H1 (cell line): ENCODE results near the gene SF3A2. TPM values are rescaled to one million over a fixed set of nuclear protein-coding genes. Genes with fewer than 3 reads are reported as not detected.

Experiments used
- CTCF ChIA-PET: fragments of 300-600 bp; sonication (Branson Sonifier 250); formaldehyde crosslinking; loops from one replicate; lab custom pipeline; 2021; ENCODE audit not compliant: partially characterized antibody; lab: Charles Lee
- POLR2A ChIA-PET: fragments of 300-600 bp; sonication (Branson Sonifier 250); formaldehyde crosslinking; loops from one replicate; lab custom pipeline; 2021; ENCODE audit warnings: inconsistent platforms; ENCODE audit not compliant: partially characterized antibody; lab: Charles Lee
- DNase-seq, 2 experiments: peaks; one replicate each; pipeline versions ENCODE4 v3.0.0 to v3.0.0-alpha.2; 2010 to 2022; ENCODE audit warnings: low spot score in 2 of 2, low read depth in 1 of 2, mixed read lengths in 1 of 2
- FAIRE-seq: peaks from 2 replicates; lab custom pipeline; 2011; peaks lifted over from hg19 to GRCh38; lab: Jason Lieb, UNC
- H2AFZ ChIP-seq: 2 replicates; pipeline ENCODE4 v1.8.1; 2012; ENCODE audit warnings: low read length, inconsistent platforms
- H2AK5ac ChIP-seq: 2 replicates; pipeline ENCODE4 v1.6.1; 2013; ENCODE audit warnings: low read depth, low read length
- H2BK120ac ChIP-seq: replicated peaks from 2 replicates; pipeline ENCODE3; 2013; ENCODE audit warnings: low read depth, low read length, inconsistent platforms
- H2BK12ac ChIP-seq: 2 replicates; pipeline ENCODE4 v1.6.1; 2013; ENCODE audit warnings: low read depth, low read length
- H2BK15ac ChIP-seq: 2 replicates; pipeline ENCODE4 v1.6.1; 2013; ENCODE audit warnings: low read length
- H2BK20ac ChIP-seq: 2 replicates; pipeline ENCODE4 v1.6.1; 2013; ENCODE audit warnings: low read length
- H2BK5ac ChIP-seq: 2 replicates; pipeline ENCODE4 v1.6.1; 2013; ENCODE audit warnings: low read depth, low read length
- H3K14ac ChIP-seq: 2 replicates; pipeline ENCODE4 v1.6.1; 2013; ENCODE audit warnings: inconsistent platforms; ENCODE audit not compliant: insufficient read length
- H3K18ac ChIP-seq: 2 replicates; pipeline ENCODE4 v1.6.1; 2013; ENCODE audit warnings: low read length; ENCODE audit errors: extremely low read depth
- H3K23ac ChIP-seq: 2 replicates; pipeline ENCODE4 v1.6.1; 2013; ENCODE audit warnings: inconsistent platforms; ENCODE audit not compliant: insufficient read length
- H3K23me2 ChIP-seq: 2 replicates; pipeline ENCODE4 v1.6.1; 2013; ENCODE audit warnings: low read depth, low read length
- H3K27ac ChIP-seq: 2 replicates; pipeline ENCODE4 v1.6.1; 2011; ENCODE audit warnings: low read depth, low read length, inconsistent platforms
- H3K27me3 ChIP-seq, 4 experiments: replicated peaks in 1 of 4; 1 replicate in 1 of 4; 2 replicates in 3 of 4; pipeline versions ENCODE4 v1.6.1 to v1.8.1; 2011 to 2013; ENCODE audit warnings: low read length in 3 of 4, mild to moderate bottlenecking in 3 of 4, inconsistent platforms in 2 of 4, mixed read lengths in 2 of 4, moderate library complexity in 1 of 4; ENCODE audit not compliant: control insufficient read depth in 3 of 4, insufficient read depth in 3 of 4; ENCODE audit errors: extremely low read depth in 1 of 4
- H3K36me3 ChIP-seq, 4 experiments: 2 replicates each; pipeline versions ENCODE4 v1.6.1 to v1.8.1; 2011 to 2013; ENCODE audit warnings: mild to moderate bottlenecking in 4 of 4, low read length in 3 of 4, moderate library complexity in 2 of 4, control low read depth in 1 of 4, inconsistent platforms in 1 of 4; ENCODE audit not compliant: insufficient read depth in 4 of 4, control insufficient read depth in 2 of 4
- H3K4ac ChIP-seq: replicated peaks from 2 replicates; pipeline ENCODE3; 2013; ENCODE audit warnings: low read length, low read depth, mixed read lengths, inconsistent platforms; ENCODE audit not compliant: insufficient read length
- H3K4me1 ChIP-seq, 4 experiments: replicated peaks in 1 of 4; 1 replicate in 1 of 4; 2 replicates in 3 of 4; pipeline versions ENCODE4 v1.6.1 to v1.8.1; 2011 to 2013; ENCODE audit warnings: low read length in 3 of 4, inconsistent platforms in 2 of 4, mixed read lengths in 1 of 4; ENCODE audit not compliant: insufficient read depth in 4 of 4, control insufficient read depth in 3 of 4
- H3K4me2 ChIP-seq, 2 experiments: 2 replicates each; pipeline versions ENCODE4 v1.6.1 to v1.8.1; 2011 to 2013; ENCODE audit warnings: low read depth in 2 of 2, low read length in 2 of 2, control low read depth in 1 of 2, inconsistent platforms in 1 of 2, mild to moderate bottlenecking in 1 of 2; ENCODE audit not compliant: insufficient read depth in 1 of 2
- H3K4me3 ChIP-seq, 4 experiments: fragments of 200-600, 300-600 bp in 1 of 4; sonication (generic), shearing (Covaris generic), sonication (Bioruptor Twin) in 1 of 4; 2 replicates each; pipeline versions ENCODE4 v1.5.1 to v1.8.1; 2011 to 2016; ENCODE audit warnings: low read length in 4 of 4, low read depth in 3 of 4, control low read depth in 2 of 4, inconsistent platforms in 2 of 4, mild to moderate bottlenecking in 2 of 4, mixed read lengths in 1 of 4, moderate library complexity in 1 of 4; ENCODE audit not compliant: insufficient read depth in 2 of 4; ENCODE audit errors: extremely low read depth in 1 of 4
- H3K56ac ChIP-seq: replicated peaks from 2 replicates; pipeline ENCODE3; 2013; ENCODE audit warnings: low read depth, mild to moderate bottlenecking, mixed read lengths, low read length, inconsistent platforms; ENCODE audit not compliant: insufficient read length
- H3K79me1 ChIP-seq: 2 replicates; pipeline ENCODE4 v1.6.1; 2013; ENCODE audit warnings: low read depth, low read length, control low read depth
- H3K79me2 ChIP-seq, 2 experiments: 2 replicates each; pipeline versions ENCODE4 v1.6.1 to v1.8.1; 2012 to 2013; ENCODE audit warnings: low read length in 2 of 2, mild to moderate bottlenecking in 2 of 2, inconsistent platforms in 1 of 2; ENCODE audit not compliant: insufficient read depth in 2 of 2, control insufficient read depth in 1 of 2
- H3K9ac ChIP-seq, 4 experiments: replicated peaks in 1 of 4; 1 replicate in 1 of 4; 2 replicates in 3 of 4; pipeline versions ENCODE4 v1.6.1 to v1.8.1; 2011 to 2013; ENCODE audit warnings: low read depth in 3 of 4, low read length in 3 of 4, control low read depth in 2 of 4, mild to moderate bottlenecking in 2 of 4, moderate library complexity in 2 of 4, inconsistent platforms in 1 of 4; ENCODE audit errors: extremely low read depth in 1 of 4
- H3K9me3 ChIP-seq, 2 experiments: 2 replicates each; pipeline versions ENCODE4 v1.6.1 to v1.8.1; 2012 to 2013; ENCODE audit warnings: mild to moderate bottlenecking in 2 of 2, moderate library complexity in 2 of 2, control low read depth in 1 of 2, inconsistent platforms in 1 of 2, low read depth in 1 of 2, low read length in 1 of 2, mixed read lengths in 1 of 2; ENCODE audit not compliant: insufficient read depth in 2 of 2
- H4K20me1 ChIP-seq, 2 experiments: replicated peaks in 1 of 2; 2 replicates each; pipeline versions ENCODE3 to v1.8.1; 2011 to 2013; ENCODE audit warnings: inconsistent platforms in 2 of 2, low read length in 2 of 2, mild to moderate bottlenecking in 1 of 2; ENCODE audit not compliant: insufficient read depth in 2 of 2, control insufficient read depth in 1 of 2
- H4K5ac ChIP-seq: 2 replicates; pipeline ENCODE4 v1.6.1; 2013; ENCODE audit warnings: low read length, low read depth, mixed read lengths, inconsistent platforms; ENCODE audit not compliant: insufficient read length
- H4K8ac ChIP-seq: 2 replicates; pipeline ENCODE4 v1.8.0; 2013; ENCODE audit warnings: mild to moderate bottlenecking, moderate library complexity, low read length, inconsistent platforms; ENCODE audit not compliant: insufficient read depth; ENCODE audit errors: extremely low read depth
- H4K91ac ChIP-seq: replicated peaks from 2 replicates; pipeline ENCODE3; 2013; ENCODE audit warnings: low read length, mixed read lengths, inconsistent platforms; ENCODE audit not compliant: insufficient read length
- FOSL1 ChIP-seq: IDR thresholded peaks from 2 replicates; pipeline ENCODE4 v1.6.1; 2011; ENCODE audit warnings: mild to moderate bottlenecking, low read depth, low read length, moderate library complexity; ENCODE audit not compliant: insufficient read depth
- JUN ChIP-seq: IDR thresholded peaks from 2 replicates; pipeline ENCODE4 v1.6.1; 2011; ENCODE audit warnings: low read depth, mild to moderate bottlenecking, improper control_type of control experiment, low read length
- WGBS, 2 experiments: shearing (Covaris generic) in 1 of 2; methylation state at CpG; one replicate each; pipeline versions ENCODE4 v1.1.6 to v1.1.7; 2013 to 2015; ENCODE audit warnings: low lambda C conversion rate in 2 of 2, mixed read lengths in 2 of 2, inconsistent platforms in 1 of 2, low coverage in 1 of 2, missing lambda C conversion rate in 1 of 2; ENCODE audit not compliant: insufficient replicate concordance in 2 of 2, insufficient coverage in 1 of 2, insufficient read length in 1 of 2; ENCODE audit errors: extremely low coverage in 1 of 2, missing lambda C conversion rate in 1 of 2; 5-methylcytosine and 5-hydroxymethylcytosine counted together
- polyA plus RNA-seq, 7 experiments: library from polyadenylated mRNA; depleted of rRNA in 3 of 7; stranded (reverse) in 5 of 7; unstranded in 2 of 7; fragments of >200 nt in 5 of 7; fragments of 200-250 nt in 2 of 7; gene quantifications; 1 replicate in 5 of 7; 2 replicates in 1 of 7; 4 replicates in 1 of 7; pipeline versions ENCODE4 v1.2.1 to v1.2.3, GENCODE V29; 2011 to 2013; ENCODE audit warnings: missing spikeins in 2 of 7, mixed read lengths in 2 of 7
- total RNA-seq: library from RNA; stranded (reverse); fragmentation: NEBNext Ultra II Directional; extraction: Animal tissue kit (Norgen Biotek cat#: 25700); gene quantifications from 2 replicates; pipeline ENCODE4 v1.2.1, GENCODE V29; 2021
- TF ChIP-seq, protein P1 (sequence below), 3 experiments: IDR thresholded peaks; 1 replicate in 2 of 3; 2 replicates in 1 of 3; pipeline versions ENCODE4 v1.5.1 to v1.6.1; 2011; ENCODE audit warnings: low read length in 3 of 3, mild to moderate bottlenecking in 3 of 3, inconsistent platforms in 2 of 3, low read depth in 1 of 3, moderate library complexity in 1 of 3; ENCODE audit not compliant: insufficient read depth in 1 of 3; ENCODE audit errors: control extremely low read depth in 1 of 3

SF3A2 gene
- total and polyA plus RNA-seq, 2 of the 8 experiments (the other 6 are each of a cell fraction or from before 2014, with no cell fraction given), result 15.3 to 146 TPM

DNA sequence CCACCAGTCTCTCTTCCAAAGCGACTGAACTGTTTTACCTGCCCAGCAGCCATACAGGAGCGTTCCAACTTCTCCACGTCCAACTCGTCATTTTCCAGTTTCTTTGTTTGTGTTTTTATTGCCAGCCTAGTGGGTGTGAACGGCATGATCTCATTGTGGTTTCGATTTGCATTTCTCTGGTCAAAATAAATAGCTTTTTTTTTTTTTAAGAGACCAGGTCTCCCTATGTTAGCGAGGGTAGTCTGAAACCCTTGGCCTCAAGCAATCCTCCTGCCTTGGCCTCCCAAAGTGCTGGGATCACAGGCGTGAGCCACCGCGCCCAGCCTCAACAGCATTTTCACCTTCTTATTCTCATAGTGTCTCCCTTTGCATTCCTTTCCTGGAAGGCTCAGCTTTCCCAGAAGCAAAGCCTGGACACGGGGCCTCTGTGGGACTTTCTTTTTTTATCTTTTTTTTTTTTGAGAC, 23.7 kb downstream of the SF3A2 start:
- H3K14ac ChIP-seq, result no peak overlapping the region
- no peak overlapping the region for H3K9ac ChIP-seq
- ChIA-PET CTCF (interaction anchor here (0.7 to 5.9 kb wide), 12 partner anchors 13 to 434 kb away, joined by 3 to 35 read pairs (median 4); partner anchors contain the start of gene LINGO3), POLR2A (interaction anchor here (1.2 to 23.4 kb wide), 4 partner anchors 5 to 165 kb away, joined by 3 to 330 read pairs (median 268); partner anchors contain the start of genes AMH, JSRP1 and SF3A2)
- no peaks in the 10 kb centered on the region for H4K20me1 ChIP-seq
- H2BK15ac ChIP-seq, result no peak overlapping the region
- H3K4me2 ChIP-seq, result no peak overlapping the region
- no peak overlapping the region for H3K23ac ChIP-seq
- H2BK12ac ChIP-seq, result no peak overlapping the region
- no peak overlapping the region for H3K4ac ChIP-seq
- H2BK120ac ChIP-seq, result no peak overlapping the region
- H3K23me2 ChIP-seq, result no peaks in the 10 kb centered on the region
- WGBS, 2 experiments, result 95% methylated on average over 11 of the region's 11 CpGs; no CpG with 5 or more reads in 1 of the 2 experiments
- no peak overlapping the region for H4K8ac ChIP-seq
- H3K79me1 ChIP-seq, result no peaks in the 10 kb centered on the region
- TF ChIP-seq JUN (no peak), FOSL1 (no peak)
- TF ChIP-seq, protein P1, sequence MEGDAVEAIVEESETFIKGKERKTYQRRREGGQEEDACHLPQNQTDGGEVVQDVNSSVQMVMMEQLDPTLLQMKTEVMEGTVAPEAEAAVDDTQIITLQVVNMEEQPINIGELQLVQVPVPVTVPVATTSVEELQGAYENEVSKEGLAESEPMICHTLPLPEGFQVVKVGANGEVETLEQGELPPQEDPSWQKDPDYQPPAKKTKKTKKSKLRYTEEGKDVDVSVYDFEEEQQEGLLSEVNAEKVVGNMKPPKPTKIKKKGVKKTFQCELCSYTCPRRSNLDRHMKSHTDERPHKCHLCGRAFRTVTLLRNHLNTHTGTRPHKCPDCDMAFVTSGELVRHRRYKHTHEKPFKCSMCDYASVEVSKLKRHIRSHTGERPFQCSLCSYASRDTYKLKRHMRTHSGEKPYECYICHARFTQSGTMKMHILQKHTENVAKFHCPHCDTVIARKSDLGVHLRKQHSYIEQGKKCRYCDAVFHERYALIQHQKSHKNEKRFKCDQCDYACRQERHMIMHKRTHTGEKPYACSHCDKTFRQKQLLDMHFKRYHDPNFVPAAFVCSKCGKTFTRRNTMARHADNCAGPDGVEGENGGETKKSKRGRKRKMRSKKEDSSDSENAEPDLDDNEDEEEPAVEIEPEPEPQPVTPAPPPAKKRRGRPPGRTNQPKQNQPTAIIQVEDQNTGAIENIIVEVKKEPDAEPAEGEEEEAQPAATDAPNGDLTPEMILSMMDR (IDR thresholded peaks at IDR 0.05; ENCODE audit: control extremely low read depth in 1 of 3, insufficient read depth in 1 of 3, low read depth in 1 of 3, low read length in 3 of 3), result no peak
- no peak overlapping the region for H2BK5ac ChIP-seq
- no peak overlapping the region for H4K91ac ChIP-seq
- no peak overlapping the region for H2AK5ac ChIP-seq
- FAIRE-seq, result no peak
- H4K5ac ChIP-seq, result no peak overlapping the region
- no peaks in the 10 kb centered on the region; a peak in 1 of 7 replicates for H3K27me3 ChIP-seq
- no peak overlapping the region for H2AFZ ChIP-seq
- H3K36me3 ChIP-seq, result no peaks in the 10 kb centered on the region
- H3K56ac ChIP-seq, result no peak overlapping the region
- no peaks in the 10 kb centered on the region for H3K79me2 ChIP-seq
- no peak for DNase-seq
- no peaks in the 10 kb centered on the region for H3K9me3 ChIP-seq
- no peak overlapping the region for H3K4me3 ChIP-seq
- H2BK20ac ChIP-seq, result no peak overlapping the region
- no peak overlapping the region for H3K27ac ChIP-seq
- no peak overlapping the region for H3K18ac ChIP-seq
- peaks cover 0 to 3% (median 0%) of the 10 kb centered on the region in 4 experiments; a peak in 2 of 7 replicates for H3K4me1 ChIP-seq
